BE2C (cell line): ENCODE results near the gene ACOX1.

Experiments used
- DNase-seq: peaks from one replicate; pipeline ENCODE4 v3.0.0-alpha.2; 2020
- H3K27me3 ChIP-seq: fragments of 250-450 bp; sonication (Bioruptor Pico); 2 replicates; pipeline ENCODE4 v1.5.1; 2020; ENCODE audit warnings: mild to moderate bottlenecking
- H3K36me3 ChIP-seq: fragments of 250-450 bp; sonication (Bioruptor Pico); 2 replicates; pipeline ENCODE4 v1.5.1; 2020; ENCODE audit warnings: mild to moderate bottlenecking
- H3K4me1 ChIP-seq: fragments of 250-450 bp; sonication (Bioruptor Pico); 2 replicates; pipeline ENCODE4 v1.5.1; 2020
- H3K4me3 ChIP-seq: 2 replicates; pipeline ENCODE4 v1.5.1; 2011; ENCODE audit warnings: low read depth, low read length
- H3K9me3 ChIP-seq: fragments of 250-450 bp; sonication (Bioruptor Pico); 2 replicates; pipeline ENCODE4 v1.5.1; 2020
- TF ChIP-seq, protein P1 (sequence below): IDR thresholded peaks from 2 replicates; pipeline ENCODE4 v1.5.1; 2012; ENCODE audit warnings: mild to moderate bottlenecking, low read depth, low read length

ACOX1 gene

DNA sequence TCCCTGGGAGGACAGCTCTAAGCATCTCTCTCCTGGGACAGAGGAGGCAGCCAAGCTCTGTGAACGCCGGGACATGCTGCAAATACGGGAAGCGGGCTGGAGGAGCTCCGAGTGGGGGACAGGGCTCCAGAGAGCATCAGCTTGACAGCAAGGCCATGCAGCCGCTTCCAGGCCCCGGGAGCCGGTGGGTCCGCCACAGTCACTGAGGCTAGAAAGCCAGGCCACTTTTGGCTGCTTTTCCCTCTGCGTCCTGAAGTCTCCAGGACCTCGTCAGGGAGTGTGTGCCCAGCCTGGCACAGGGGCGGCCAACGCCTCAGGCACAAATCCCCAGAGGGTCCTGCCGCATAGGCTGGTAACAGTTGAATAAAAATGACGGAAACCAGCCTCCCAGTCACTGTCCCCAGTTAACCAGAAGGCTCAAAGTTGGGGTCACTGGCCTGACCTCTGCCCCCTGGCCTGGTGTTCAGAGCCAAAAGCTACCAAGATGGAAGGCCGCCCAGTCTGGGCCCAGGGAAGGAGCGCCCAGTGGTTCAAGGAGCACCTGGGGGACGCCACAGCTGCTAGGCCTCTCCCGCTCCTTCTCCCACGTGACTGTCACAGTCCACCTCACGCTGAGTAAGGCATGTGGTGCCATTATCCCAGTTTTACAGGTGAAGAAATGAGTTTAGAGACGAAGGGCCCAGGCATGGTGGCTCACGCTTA, 79.0 kb downstream of the ACOX1 start:
- TF ChIP-seq, protein P1, sequence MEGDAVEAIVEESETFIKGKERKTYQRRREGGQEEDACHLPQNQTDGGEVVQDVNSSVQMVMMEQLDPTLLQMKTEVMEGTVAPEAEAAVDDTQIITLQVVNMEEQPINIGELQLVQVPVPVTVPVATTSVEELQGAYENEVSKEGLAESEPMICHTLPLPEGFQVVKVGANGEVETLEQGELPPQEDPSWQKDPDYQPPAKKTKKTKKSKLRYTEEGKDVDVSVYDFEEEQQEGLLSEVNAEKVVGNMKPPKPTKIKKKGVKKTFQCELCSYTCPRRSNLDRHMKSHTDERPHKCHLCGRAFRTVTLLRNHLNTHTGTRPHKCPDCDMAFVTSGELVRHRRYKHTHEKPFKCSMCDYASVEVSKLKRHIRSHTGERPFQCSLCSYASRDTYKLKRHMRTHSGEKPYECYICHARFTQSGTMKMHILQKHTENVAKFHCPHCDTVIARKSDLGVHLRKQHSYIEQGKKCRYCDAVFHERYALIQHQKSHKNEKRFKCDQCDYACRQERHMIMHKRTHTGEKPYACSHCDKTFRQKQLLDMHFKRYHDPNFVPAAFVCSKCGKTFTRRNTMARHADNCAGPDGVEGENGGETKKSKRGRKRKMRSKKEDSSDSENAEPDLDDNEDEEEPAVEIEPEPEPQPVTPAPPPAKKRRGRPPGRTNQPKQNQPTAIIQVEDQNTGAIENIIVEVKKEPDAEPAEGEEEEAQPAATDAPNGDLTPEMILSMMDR = no peak

DNA sequence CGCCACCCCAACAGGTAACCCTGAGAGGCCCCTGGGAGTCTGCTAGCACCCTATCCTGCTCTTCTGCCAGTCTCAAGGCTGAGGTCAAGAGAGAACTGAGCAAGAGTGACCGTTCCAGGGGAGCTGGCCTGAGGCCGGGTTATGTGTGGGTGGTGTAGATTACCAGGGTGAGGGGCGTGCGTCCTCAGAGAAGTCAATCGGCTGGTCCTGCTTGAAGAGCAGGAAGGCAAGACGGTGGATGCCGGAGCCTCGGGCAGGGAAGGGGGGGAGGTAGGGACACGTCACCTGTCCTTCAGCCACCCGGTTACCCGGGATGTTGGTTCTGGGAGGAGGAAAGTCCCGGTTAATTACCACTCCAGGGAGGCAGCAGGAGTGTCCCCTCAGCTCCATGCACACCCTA, 79.6 kb downstream of the ACOX1 start:
- TF ChIP-seq, protein P1 = no peak
- Histone ChIP-seq H3K36me3 (peaks cover 43% of the 10 kb centered on the region), H3K27me3 (no peaks in the 10 kb centered on the region)

More for the DNA sequence above, 79.0 kb downstream of the ACOX1 start:
- peaks cover 43% of the 10 kb centered on the region for H3K36me3 ChIP-seq
- no peaks in the 10 kb centered on the region for H3K9me3 ChIP-seq
- H3K4me1 ChIP-seq = peaks cover 9% of the 10 kb centered on the region; the same call in 1 of the 2 replicates
- H3K27me3 ChIP-seq = no peaks in the 10 kb centered on the region
- no peak for DNase-seq
- H3K4me3 ChIP-seq = no peak overlapping the region

GRCh38 chr17:75898791-75899190, 80.2 kb downstream of the ACOX1 start:
- DNase-seq = no peak
- Histone ChIP-seq H3K27me3 (no peaks in the 10 kb centered on the region), H3K4me1 (peaks cover 9% of the 10 kb centered on the region; the same call in 1 of the 2 replicates), H3K4me3 (no peak overlapping the region), H3K36me3 (peaks cover 46% of the 10 kb centered on the region), H3K9me3 (no peaks in the 10 kb centered on the region)
- TF ChIP-seq, protein P1 = no peak

More for the DNA sequence above, 79.6 kb downstream of the ACOX1 start:
- H3K4me1 ChIP-seq = peaks cover 9% of the 10 kb centered on the region; the same call in 1 of the 2 replicates
- DNase-seq = no peak
- no peak overlapping the region for H3K4me3 ChIP-seq
- no peaks in the 10 kb centered on the region for H3K9me3 ChIP-seq

DNA sequence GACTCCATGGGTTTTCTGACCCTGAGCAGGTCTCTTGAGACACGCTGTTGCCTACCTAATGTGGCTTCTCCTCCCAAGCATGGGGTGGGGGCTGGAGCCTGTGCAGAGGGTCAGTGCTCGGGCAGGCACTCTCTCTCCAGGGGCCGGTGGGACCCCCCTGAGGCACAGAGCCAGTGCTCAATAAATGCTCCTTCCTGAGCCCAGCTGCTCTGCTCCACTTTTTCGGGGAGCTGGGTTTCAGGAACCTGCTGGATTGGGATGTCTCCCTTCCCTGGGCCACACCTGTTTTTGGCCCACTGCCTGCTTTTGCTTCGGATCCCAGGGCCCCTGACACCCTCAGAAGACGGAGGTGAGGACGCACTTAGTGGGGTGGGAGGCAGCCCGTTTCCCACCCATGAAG, 80.9 kb downstream of the ACOX1 start:
- H3K4me1 ChIP-seq = peaks cover 9% of the 10 kb centered on the region; the same call in 1 of the 2 replicates
- DNase-seq = no peak
- H3K36me3 ChIP-seq = peaks cover 46% of the 10 kb centered on the region
- TF ChIP-seq, protein P1 = no peak
- no peak overlapping the region for H3K4me3 ChIP-seq
- H3K27me3 ChIP-seq = no peaks in the 10 kb centered on the region
- no peaks in the 10 kb centered on the region for H3K9me3 ChIP-seq

- Histone ChIP-seq H3K36me3 (peaks cover 46% of the 10 kb centered on the region), H3K4me1 (peaks cover 9% of the 10 kb centered on the region; the same call in 1 of the 2 replicates), H3K4me3 (peak overlapping the region; percentile 70), H3K27me3 (no peaks in the 10 kb centered on the region), H3K9me3 (no peaks in the 10 kb centered on the region)
- DNase-seq = no peak
- TF ChIP-seq, protein P1 = no peak
Measured at GRCh38 chr17:75897160-75898019, 81.6 kb downstream of the ACOX1 start.
